ENCODE data around the gene TP73. TPM values are rescaled to one million over a fixed set of nuclear protein-coding genes. Genes with fewer than 3 reads are reported as not detected.

Gene TP73
- total RNA-seq, 1 experiment from 2014 or later, result 0.54 TPM

GRCh38 chr1:3735688-3736087 is 83.4 kb downstream of the TP73 start:
- CTCF ChIA-PET, result no interaction called here
- TF ChIP-seq, protein P1, sequence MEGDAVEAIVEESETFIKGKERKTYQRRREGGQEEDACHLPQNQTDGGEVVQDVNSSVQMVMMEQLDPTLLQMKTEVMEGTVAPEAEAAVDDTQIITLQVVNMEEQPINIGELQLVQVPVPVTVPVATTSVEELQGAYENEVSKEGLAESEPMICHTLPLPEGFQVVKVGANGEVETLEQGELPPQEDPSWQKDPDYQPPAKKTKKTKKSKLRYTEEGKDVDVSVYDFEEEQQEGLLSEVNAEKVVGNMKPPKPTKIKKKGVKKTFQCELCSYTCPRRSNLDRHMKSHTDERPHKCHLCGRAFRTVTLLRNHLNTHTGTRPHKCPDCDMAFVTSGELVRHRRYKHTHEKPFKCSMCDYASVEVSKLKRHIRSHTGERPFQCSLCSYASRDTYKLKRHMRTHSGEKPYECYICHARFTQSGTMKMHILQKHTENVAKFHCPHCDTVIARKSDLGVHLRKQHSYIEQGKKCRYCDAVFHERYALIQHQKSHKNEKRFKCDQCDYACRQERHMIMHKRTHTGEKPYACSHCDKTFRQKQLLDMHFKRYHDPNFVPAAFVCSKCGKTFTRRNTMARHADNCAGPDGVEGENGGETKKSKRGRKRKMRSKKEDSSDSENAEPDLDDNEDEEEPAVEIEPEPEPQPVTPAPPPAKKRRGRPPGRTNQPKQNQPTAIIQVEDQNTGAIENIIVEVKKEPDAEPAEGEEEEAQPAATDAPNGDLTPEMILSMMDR (IDR thresholded peaks at IDR 0.05; ENCODE audit: unreplicated experiment), result no peak
- H3K4me1 Mint-ChIP-seq (ENCODE audit: low read depth, unreplicated experiment), result no peaks in the 10 kb centered on the region
- no peaks in the 10 kb centered on the region for H3K27me3 Mint-ChIP-seq (ENCODE audit: unreplicated experiment)
- BruUV-seq (replicated peaks), result no TSS peak
- H3K4me3 Mint-ChIP-seq (ENCODE audit: low read depth, unreplicated experiment), result no peak overlapping the region
- intact Hi-C loops (cut with micrococcal nuclease; ENCODE audit: unreplicated experiment), result no loop called here
- H3K9me3 Mint-ChIP-seq (ENCODE audit: low read depth, unreplicated experiment), result no peaks in the 10 kb centered on the region
- no peak for DNase-seq
- no peaks in the 10 kb centered on the region for H3K36me3 Mint-ChIP-seq (ENCODE audit: insufficient read depth, unreplicated experiment)
- H3K27ac Mint-ChIP-seq (ENCODE audit: unreplicated experiment), result no peak overlapping the region

GRCh38 chr1:3736131-3736561 is 83.8 kb downstream of the TP73 start:
- CTCF ChIA-PET, result no interaction called here
- Mint-ChIP-seq H3K4me3 (ENCODE audit: low read depth, unreplicated experiment) (no peak overlapping the region), H3K4me1 (ENCODE audit: low read depth, unreplicated experiment) (no peaks in the 10 kb centered on the region), H3K36me3 (ENCODE audit: insufficient read depth, unreplicated experiment) (no peaks in the 10 kb centered on the region), H3K9me3 (ENCODE audit: low read depth, unreplicated experiment) (no peaks in the 10 kb centered on the region), H3K27me3 (ENCODE audit: unreplicated experiment) (no peaks in the 10 kb centered on the region), H3K27ac (ENCODE audit: unreplicated experiment) (no peak overlapping the region)
- TF ChIP-seq, protein P1 (IDR thresholded peaks at IDR 0.05; ENCODE audit: unreplicated experiment), result no peak
- BruUV-seq (replicated peaks), result no TSS peak
- intact Hi-C loops (cut with micrococcal nuclease; ENCODE audit: unreplicated experiment), result no loop called here
- no peak for DNase-seq

GRCh38 chr1:3736708-3737107 is 84.4 kb downstream of the TP73 start:
- DNase-seq, result no peak
- BruUV-seq (replicated peaks), result no TSS peak
- Mint-ChIP-seq H3K27ac (ENCODE audit: unreplicated experiment) (no peak overlapping the region), H3K36me3 (ENCODE audit: insufficient read depth, unreplicated experiment) (no peaks in the 10 kb centered on the region), H3K27me3 (ENCODE audit: unreplicated experiment) (no peaks in the 10 kb centered on the region), H3K4me3 (ENCODE audit: low read depth, unreplicated experiment) (no peak overlapping the region), H3K4me1 (ENCODE audit: low read depth, unreplicated experiment) (no peaks in the 10 kb centered on the region), H3K9me3 (ENCODE audit: low read depth, unreplicated experiment) (no peaks in the 10 kb centered on the region)
- intact Hi-C loops (cut with micrococcal nuclease; ENCODE audit: unreplicated experiment), result no loop called here
- CTCF ChIA-PET, result no interaction called here
- TF ChIP-seq, protein P1 (IDR thresholded peaks at IDR 0.05; ENCODE audit: unreplicated experiment), result no peak

GRCh38 chr1:3738943-3739342 is 86.6 kb downstream of the TP73 start:
- no peak for DNase-seq

More at GRCh38 chr1:3738943-3739342, 86.6 kb downstream of the TP73 start:
- Mint-ChIP-seq H3K4me1 (ENCODE audit: low read depth, unreplicated experiment) (no peaks in the 10 kb centered on the region), H3K36me3 (ENCODE audit: insufficient read depth, unreplicated experiment) (no peaks in the 10 kb centered on the region), H3K27me3 (ENCODE audit: unreplicated experiment) (no peaks in the 10 kb centered on the region), H3K9me3 (ENCODE audit: low read depth, unreplicated experiment) (no peaks in the 10 kb centered on the region), H3K27ac (ENCODE audit: unreplicated experiment) (no peak overlapping the region), H3K4me3 (ENCODE audit: low read depth, unreplicated experiment) (no peak overlapping the region)
- CTCF ChIA-PET, result no interaction called here
- TF ChIP-seq, protein P1 (IDR thresholded peaks at IDR 0.05; ENCODE audit: unreplicated experiment), result no peak
- intact Hi-C loops (cut with micrococcal nuclease; ENCODE audit: unreplicated experiment), result no loop called here
- BruUV-seq (replicated peaks), result no TSS peak
